HCT116 (cell line): Measurements from ENCODE around the gene TCEANC. TPM values are rescaled to one million over a fixed set of nuclear protein-coding genes. Genes with fewer than 3 reads are reported as not detected.
"Not testable (repeated sequence)": the region's sequence is repeated elsewhere in the genome, so short reads cannot be mapped to it uniquely, and the experiment has no call there.

Source experiments
- ATAC-seq: fragments of 200-7000 bp; cut with Tn5 transposase; 2 replicates; pipeline ENCODE4 v1.9.1; 2020; ENCODE audit warnings: mild to moderate bottlenecking, moderate library complexity
- BruUV-seq: library from RNA; stranded (reverse); fragments of 400-500 nt; replicated peaks from 2 replicates; lab custom pipeline; 2021; lab: Mats Ljungman, UMichigan
- CTCF ChIA-PET: fragments of 300-600 bp; sonication (Branson Sonifier 250); formaldehyde crosslinking; loops from one replicate; lab custom pipeline; 2021; ENCODE audit warnings: antibody characterized with exemption; lab: Charles Lee
- POLR2A ChIA-PET: fragments of 300-600, 350-600 bp; sonication (Branson Sonifier 250); formaldehyde crosslinking; loops from one replicate; lab custom pipeline; 2021; ENCODE audit warnings: antibody characterized with exemption; lab: Charles Lee
- RAD21 ChIA-PET, 2 experiments: fragments of 300-600 bp; sonication (Branson Sonifier 250); formaldehyde crosslinking; loops; one replicate each; lab custom pipeline; 2023; ENCODE audit warnings: low total read pairs in 2 of 2; ENCODE audit not compliant: uncharacterized antibody in 2 of 2, unreplicated experiment in 2 of 2, low non-redundant PET in 1 of 2; lab: Charles Lee
- DNase-seq: peaks from one replicate; pipeline ENCODE4 v3.0.0-alpha.2; 2010; ENCODE audit warnings: low read depth, low spot score
- H2AFZ ChIP-seq: fragments of 200-600 bp; shearing (Covaris generic), sonication (generic); 2 replicates; pipeline ENCODE4 v1.6.1; 2017; ENCODE audit warnings: low read depth, mixed run types, mixed read lengths, antibody characterized with exemption, low read length; ENCODE audit not compliant: poor library complexity, severe bottlenecking
- H3K27ac ChIP-seq: 2 replicates; pipeline ENCODE4 v1.5.1; 2012; ENCODE audit warnings: low read depth, low read length
- H3K27me3 ChIP-seq: fragments of 200-600 bp; sonication (generic); 2 replicates; pipeline ENCODE4 v1.6.1; 2016; ENCODE audit warnings: mixed run types, low read length, mixed read lengths; ENCODE audit not compliant: insufficient read depth
- H3K36me3 ChIP-seq, 2 experiments: fragments of 200-500 bp in 1 of 2; fragments of 200-600 bp in 1 of 2; sonication (Bioruptor generic) in 1 of 2; sonication (generic) in 1 of 2; 2 replicates each; pipeline versions ENCODE4 v1.5.1 to v1.6.1; 2014 to 2016; ENCODE audit warnings: low read length in 2 of 2, inconsistent platforms in 1 of 2, mixed read lengths in 1 of 2, mixed run types in 1 of 2; ENCODE audit not compliant: insufficient read depth in 2 of 2, control insufficient read depth in 1 of 2
- H3K4me1 ChIP-seq, 2 experiments: fragments of 200-600 bp in 1 of 2; sonication (generic) in 1 of 2; 2 replicates each; pipeline versions ENCODE4 v1.5.1 to v1.6.1; 2012 to 2017; ENCODE audit warnings: low read length in 2 of 2, inconsistent platforms in 1 of 2, mild to moderate bottlenecking in 1 of 2, mixed read lengths in 1 of 2, mixed run types in 1 of 2, moderate library complexity in 1 of 2; ENCODE audit not compliant: insufficient read depth in 2 of 2, control insufficient read depth in 1 of 2
- H3K4me2 ChIP-seq: fragments of 200-600 bp; sonication (generic); 2 replicates; pipeline ENCODE4 v1.6.1; 2017; ENCODE audit warnings: mixed run types, low read length, mixed read lengths
- H3K4me3 ChIP-seq, 2 experiments: fragments of 200-600 bp in 1 of 2; sonication (generic) in 1 of 2; replicated peaks in 1 of 2; 2 replicates each; pipeline ENCODE4 v1.5.1; 2011 to 2016; ENCODE audit warnings: low read length in 2 of 2, control low read depth in 1 of 2, low read depth in 1 of 2, mild to moderate bottlenecking in 1 of 2, mixed read lengths in 1 of 2, mixed run types in 1 of 2
- H3K79me2 ChIP-seq: fragments of 200-600 bp; sonication (generic); 2 replicates; pipeline ENCODE4 v1.6.1; 2017; ENCODE audit warnings: mild to moderate bottlenecking, mixed run types, low read length, moderate library complexity, mixed read lengths; ENCODE audit not compliant: insufficient read depth
- H3K9ac ChIP-seq: fragments of 200-600 bp; sonication (generic); 2 replicates; pipeline ENCODE4 v1.6.1; 2016; ENCODE audit warnings: low read length, mixed read lengths
- H3K9me2 ChIP-seq: fragments of 200-600 bp; sonication (generic), shearing (Covaris generic); 2 replicates; pipeline ENCODE4 v1.6.1; 2017; ENCODE audit warnings: mixed run types, mild to moderate bottlenecking, moderate library complexity; ENCODE audit not compliant: insufficient read depth
- H3K9me3 ChIP-seq, 2 experiments: fragments of 200-500 bp in 1 of 2; fragments of 200-600 bp in 1 of 2; sonication (Bioruptor generic) in 1 of 2; sonication (generic) in 1 of 2; 2 replicates each; pipeline ENCODE4 v1.6.1; 2014 to 2017; ENCODE audit warnings: low read length in 2 of 2, mixed read lengths in 2 of 2, inconsistent platforms in 1 of 2, low read depth in 1 of 2, mild to moderate bottlenecking in 1 of 2, mixed run types in 1 of 2, moderate library complexity in 1 of 2; ENCODE audit not compliant: control insufficient read depth in 1 of 2, insufficient read depth in 1 of 2
- H4K20me1 ChIP-seq: fragments of 200-600 bp; sonication (generic), shearing (Covaris generic); 2 replicates; pipeline ENCODE4 v1.6.1; 2017; ENCODE audit warnings: mixed run types, mild to moderate bottlenecking, moderate library complexity; ENCODE audit not compliant: insufficient read depth
- CBX3 ChIP-seq: IDR thresholded peaks from 2 replicates; pipeline ENCODE4 v1.6.1; 2012; ENCODE audit warnings: low read depth
- CEBPB ChIP-seq: IDR thresholded peaks from 2 replicates; pipeline ENCODE4 v1.6.1; 2012; ENCODE audit warnings: low read depth
- EGR1 ChIP-seq: IDR thresholded peaks from 2 replicates; pipeline ENCODE4 v1.6.1; 2012; ENCODE audit warnings: low read depth
- ELF1 ChIP-seq: IDR thresholded peaks from 2 replicates; pipeline ENCODE4 v1.6.1; 2012; ENCODE audit warnings: low read depth, borderline replicate concordance
- EZH2 ChIP-seq: fragments of 200-600 bp; sonication (generic); IDR thresholded peaks from 2 replicates; pipeline ENCODE4 v1.6.1; 2017; ENCODE audit warnings: antibody characterized with exemption, mixed run types
- EZH2phosphoT487 ChIP-seq: fragments of 200-600 bp; IDR thresholded peaks from 2 replicates; pipeline ENCODE4 v1.6.1; 2018; ENCODE audit warnings: antibody characterized with exemption, borderline replicate concordance
- FOSL1 ChIP-seq: IDR thresholded peaks from 2 replicates; pipeline ENCODE4 v1.6.1; 2012; ENCODE audit warnings: low read depth
- JUND ChIP-seq: IDR thresholded peaks from 2 replicates; pipeline ENCODE4 v1.6.1; 2012
- POLR2A ChIP-seq: IDR thresholded peaks from 2 replicates; pipeline ENCODE4 v1.7.0; 2011; ENCODE audit warnings: borderline replicate concordance; ENCODE audit not compliant: insufficient read depth, insufficient read length; ENCODE audit errors: extremely low read depth
- RAD21 ChIP-seq: IDR thresholded peaks from 2 replicates; pipeline ENCODE4 v1.6.1; 2012; ENCODE audit warnings: low read depth, mild to moderate bottlenecking
- SIN3A ChIP-seq: IDR thresholded peaks from 2 replicates; pipeline ENCODE4 v1.6.1; 2012; ENCODE audit warnings: low read depth
- SP1 ChIP-seq: IDR thresholded peaks from 2 replicates; pipeline ENCODE4 v1.6.1; 2012; ENCODE audit warnings: low read depth
- SRF ChIP-seq: IDR thresholded peaks from 2 replicates; pipeline ENCODE4 v1.6.1; 2012; ENCODE audit warnings: low read depth
- TCF7L2 ChIP-seq: IDR thresholded peaks from 2 replicates; pipeline ENCODE4 v1.7.0; 2011; ENCODE audit warnings: borderline replicate concordance, inconsistent platforms; ENCODE audit not compliant: insufficient read depth, insufficient read length; ENCODE audit errors: extremely low read depth
- YY1 ChIP-seq: IDR thresholded peaks from 2 replicates; pipeline ENCODE4 v1.6.1; 2011; ENCODE audit warnings: low read length, low read depth, moderate library complexity, mild to moderate bottlenecking; ENCODE audit not compliant: insufficient replicate concordance; ENCODE audit errors: extremely low read depth
- ZFX ChIP-seq: fragments of 450-650 bp; IDR thresholded peaks from 2 replicates; pipeline ENCODE4 v1.6.1; 2017
- intact Hi-C: fragments of 100-400 bp; cut with micrococcal nuclease; formaldehyde crosslinking; loops from 2 replicates; pipeline ENCODE4 v1.10.0; 2022
- total RNA-seq: library from RNA; stranded (reverse); gene quantifications from one replicate; pipeline ENCODE4 v1.2.1, GENCODE V29; 2021; ENCODE audit not compliant: unreplicated experiment
- TF ChIP-seq, protein P1 (sequence below): IDR thresholded peaks from 2 replicates; pipeline ENCODE4 v1.6.1; 2012
- TF ChIP-seq, protein P2 (sequence below), 3 experiments: fragments of 200-600 bp in 1 of 3; sonication (generic) in 1 of 3; IDR thresholded peaks in 2 of 3; conservative IDR thresholded peaks in 1 of 3; 2 replicates each; pipeline ENCODE4 v1.5.1; 2012 to 2017; ENCODE audit warnings: low read depth in 2 of 3, low read length in 2 of 3, antibody characterized with exemption in 1 of 3, borderline replicate concordance in 1 of 3, control low read depth in 1 of 3, mild to moderate bottlenecking in 1 of 3, mixed read lengths in 1 of 3, mixed run types in 1 of 3, moderate library complexity in 1 of 3; ENCODE audit not compliant: insufficient read depth in 1 of 3
- TF ChIP-seq, protein P3 (sequence below): IDR thresholded peaks from 2 replicates; pipeline ENCODE4 v1.6.1; 2012
- TF ChIP-seq, protein P4 (sequence below): IDR thresholded peaks from 2 replicates; pipeline ENCODE4 v1.6.1; 2012; ENCODE audit warnings: low read depth

Gene TCEANC
- total RNA-seq, 1 experiment from 2014 or later = 1.2 TPM

DNA sequence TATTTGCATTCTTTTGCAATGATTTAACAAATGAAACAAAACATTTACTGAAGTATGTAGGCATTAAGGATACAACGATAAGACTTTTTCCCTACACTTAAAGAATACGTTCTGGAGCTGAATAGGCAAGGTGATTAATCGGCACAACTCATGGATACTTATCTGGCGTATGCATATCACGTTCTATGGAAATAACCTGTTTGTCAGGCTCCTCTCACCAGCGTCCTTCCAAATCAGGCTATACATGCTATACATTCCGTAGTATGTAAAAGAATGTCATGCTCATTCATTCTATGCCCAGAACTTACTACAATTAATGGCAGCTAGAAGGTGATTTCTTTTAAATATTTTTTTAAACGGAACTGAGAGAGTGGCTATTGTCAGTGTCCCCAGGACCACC is 25.6 kb upstream of the TCEANC start:
- H3K36me3 ChIP-seq = no peaks in the 10 kb centered on the region
- ATAC-seq = no peak
- no peaks in the 10 kb centered on the region for H3K9me2 ChIP-seq
- RAD21 ChIA-PET = no interaction called here
- intact Hi-C loops = no loop called here
- no peak overlapping the region for H2AFZ ChIP-seq
- no peaks in the 10 kb centered on the region for H3K27me3 ChIP-seq
- no peak overlapping the region for H3K27ac ChIP-seq
- DNase-seq = no peak
- POLR2A ChIA-PET = no interaction called here
- CTCF ChIA-PET = no interaction called here
- TF ChIP-seq, protein P1, sequence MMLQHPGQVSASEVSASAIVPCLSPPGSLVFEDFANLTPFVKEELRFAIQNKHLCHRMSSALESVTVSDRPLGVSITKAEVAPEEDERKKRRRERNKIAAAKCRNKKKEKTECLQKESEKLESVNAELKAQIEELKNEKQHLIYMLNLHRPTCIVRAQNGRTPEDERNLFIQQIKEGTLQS = no peak
- TF ChIP-seq ZFX (no peak), SRF (no peak), CBX3 (no peak), CEBPB (no peak), SIN3A (no peak), SP1 (no peak), ELF1 (no peak), YY1 (no peak), EZH2 (no peak), TCF7L2 (no peak), RAD21 (no peak), POLR2A (no peak), EGR1 (no peak), JUND (no peak), EZH2phosphoT487 (no peak), FOSL1 (no peak)
- TF ChIP-seq, protein P2, sequence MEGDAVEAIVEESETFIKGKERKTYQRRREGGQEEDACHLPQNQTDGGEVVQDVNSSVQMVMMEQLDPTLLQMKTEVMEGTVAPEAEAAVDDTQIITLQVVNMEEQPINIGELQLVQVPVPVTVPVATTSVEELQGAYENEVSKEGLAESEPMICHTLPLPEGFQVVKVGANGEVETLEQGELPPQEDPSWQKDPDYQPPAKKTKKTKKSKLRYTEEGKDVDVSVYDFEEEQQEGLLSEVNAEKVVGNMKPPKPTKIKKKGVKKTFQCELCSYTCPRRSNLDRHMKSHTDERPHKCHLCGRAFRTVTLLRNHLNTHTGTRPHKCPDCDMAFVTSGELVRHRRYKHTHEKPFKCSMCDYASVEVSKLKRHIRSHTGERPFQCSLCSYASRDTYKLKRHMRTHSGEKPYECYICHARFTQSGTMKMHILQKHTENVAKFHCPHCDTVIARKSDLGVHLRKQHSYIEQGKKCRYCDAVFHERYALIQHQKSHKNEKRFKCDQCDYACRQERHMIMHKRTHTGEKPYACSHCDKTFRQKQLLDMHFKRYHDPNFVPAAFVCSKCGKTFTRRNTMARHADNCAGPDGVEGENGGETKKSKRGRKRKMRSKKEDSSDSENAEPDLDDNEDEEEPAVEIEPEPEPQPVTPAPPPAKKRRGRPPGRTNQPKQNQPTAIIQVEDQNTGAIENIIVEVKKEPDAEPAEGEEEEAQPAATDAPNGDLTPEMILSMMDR (IDR thresholded peaks at IDR 0.05 in 2 of 3, conservative IDR thresholded peaks at IDR 0.05 in 1 of 3; ENCODE audit: borderline replicate concordance in 1 of 3, insufficient read depth in 1 of 3, low read depth in 2 of 3, low read length in 2 of 3) = no peak
- TF ChIP-seq, protein P3, sequence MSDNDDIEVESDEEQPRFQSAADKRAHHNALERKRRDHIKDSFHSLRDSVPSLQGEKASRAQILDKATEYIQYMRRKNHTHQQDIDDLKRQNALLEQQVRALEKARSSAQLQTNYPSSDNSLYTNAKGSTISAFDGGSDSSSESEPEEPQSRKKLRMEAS = no peak
- TF ChIP-seq, protein P4, sequence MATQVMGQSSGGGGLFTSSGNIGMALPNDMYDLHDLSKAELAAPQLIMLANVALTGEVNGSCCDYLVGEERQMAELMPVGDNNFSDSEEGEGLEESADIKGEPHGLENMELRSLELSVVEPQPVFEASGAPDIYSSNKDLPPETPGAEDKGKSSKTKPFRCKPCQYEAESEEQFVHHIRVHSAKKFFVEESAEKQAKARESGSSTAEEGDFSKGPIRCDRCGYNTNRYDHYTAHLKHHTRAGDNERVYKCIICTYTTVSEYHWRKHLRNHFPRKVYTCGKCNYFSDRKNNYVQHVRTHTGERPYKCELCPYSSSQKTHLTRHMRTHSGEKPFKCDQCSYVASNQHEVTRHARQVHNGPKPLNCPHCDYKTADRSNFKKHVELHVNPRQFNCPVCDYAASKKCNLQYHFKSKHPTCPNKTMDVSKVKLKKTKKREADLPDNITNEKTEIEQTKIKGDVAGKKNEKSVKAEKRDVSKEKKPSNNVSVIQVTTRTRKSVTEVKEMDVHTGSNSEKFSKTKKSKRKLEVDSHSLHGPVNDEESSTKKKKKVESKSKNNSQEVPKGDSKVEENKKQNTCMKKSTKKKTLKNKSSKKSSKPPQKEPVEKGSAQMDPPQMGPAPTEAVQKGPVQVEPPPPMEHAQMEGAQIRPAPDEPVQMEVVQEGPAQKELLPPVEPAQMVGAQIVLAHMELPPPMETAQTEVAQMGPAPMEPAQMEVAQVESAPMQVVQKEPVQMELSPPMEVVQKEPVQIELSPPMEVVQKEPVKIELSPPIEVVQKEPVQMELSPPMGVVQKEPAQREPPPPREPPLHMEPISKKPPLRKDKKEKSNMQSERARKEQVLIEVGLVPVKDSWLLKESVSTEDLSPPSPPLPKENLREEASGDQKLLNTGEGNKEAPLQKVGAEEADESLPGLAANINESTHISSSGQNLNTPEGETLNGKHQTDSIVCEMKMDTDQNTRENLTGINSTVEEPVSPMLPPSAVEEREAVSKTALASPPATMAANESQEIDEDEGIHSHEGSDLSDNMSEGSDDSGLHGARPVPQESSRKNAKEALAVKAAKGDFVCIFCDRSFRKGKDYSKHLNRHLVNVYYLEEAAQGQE = no peak
- TF ChIP-seq, all 23 proteins: peak for 0
- no peaks in the 10 kb centered on the region for H3K79me2 ChIP-seq
- H3K9me3 ChIP-seq = no peaks in the 10 kb centered on the region
- no peak overlapping the region for H3K4me3 ChIP-seq
- no peaks in the 10 kb centered on the region for H3K4me1 ChIP-seq
- H4K20me1 ChIP-seq = no peaks in the 10 kb centered on the region
- no peak overlapping the region for H3K4me2 ChIP-seq
- no peak overlapping the region for H3K9ac ChIP-seq
- no TSS peak for BruUV-seq

DNA sequence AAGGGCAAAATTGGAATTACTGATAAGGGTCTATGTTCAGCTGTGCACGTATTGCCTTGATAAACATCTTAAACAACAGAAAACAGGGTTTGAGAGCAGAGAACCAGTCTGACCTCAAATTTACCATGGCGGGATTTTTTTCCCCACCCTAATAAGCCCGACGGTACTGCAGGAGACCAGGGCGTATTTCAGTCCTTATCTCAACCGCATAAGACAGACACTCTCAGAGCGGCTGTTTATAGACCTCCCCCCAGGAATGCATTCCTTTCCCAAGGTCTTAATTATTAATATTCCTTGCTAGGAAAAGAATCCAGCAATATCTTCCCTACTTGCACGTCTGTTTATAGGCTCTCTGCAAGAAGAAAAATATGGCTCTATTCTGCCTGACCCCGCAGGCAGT is 15.7 kb upstream of the TCEANC start:
- H4K20me1 ChIP-seq, DNase-seq, H3K9me2 ChIP-seq, H3K79me2 ChIP-seq, ATAC-seq, H3K9ac ChIP-seq, H3K27me3 ChIP-seq, POLR2A ChIA-PET, RAD21 ChIA-PET, CTCF ChIA-PET, H3K4me1 ChIP-seq, intact Hi-C loops, H3K9me3 ChIP-seq, BruUV-seq, H3K4me3 ChIP-seq, H2AFZ ChIP-seq, H3K36me3 ChIP-seq, H3K27ac ChIP-seq, H3K4me2 ChIP-seq: not testable (repeated sequence)
